SKM-1 treated with dmso at 0.1 percent for 144 hours (cell line): ENCODE data around the gene MRTO4.
A peak's percentile ranks its signal among the peaks of the same experiment; 100 is the strongest.
"Not testable (repeated sequence)": the region's sequence is repeated elsewhere in the genome, so short reads cannot be mapped to it uniquely, and the experiment has no call there.

Experiments used
- DNase-seq: peaks from one replicate; lab custom pipeline; 2025; ENCODE audit not compliant: unreplicated experiment; lab: John Stamatoyannopoulos, UW

MRTO4 gene

DNA sequence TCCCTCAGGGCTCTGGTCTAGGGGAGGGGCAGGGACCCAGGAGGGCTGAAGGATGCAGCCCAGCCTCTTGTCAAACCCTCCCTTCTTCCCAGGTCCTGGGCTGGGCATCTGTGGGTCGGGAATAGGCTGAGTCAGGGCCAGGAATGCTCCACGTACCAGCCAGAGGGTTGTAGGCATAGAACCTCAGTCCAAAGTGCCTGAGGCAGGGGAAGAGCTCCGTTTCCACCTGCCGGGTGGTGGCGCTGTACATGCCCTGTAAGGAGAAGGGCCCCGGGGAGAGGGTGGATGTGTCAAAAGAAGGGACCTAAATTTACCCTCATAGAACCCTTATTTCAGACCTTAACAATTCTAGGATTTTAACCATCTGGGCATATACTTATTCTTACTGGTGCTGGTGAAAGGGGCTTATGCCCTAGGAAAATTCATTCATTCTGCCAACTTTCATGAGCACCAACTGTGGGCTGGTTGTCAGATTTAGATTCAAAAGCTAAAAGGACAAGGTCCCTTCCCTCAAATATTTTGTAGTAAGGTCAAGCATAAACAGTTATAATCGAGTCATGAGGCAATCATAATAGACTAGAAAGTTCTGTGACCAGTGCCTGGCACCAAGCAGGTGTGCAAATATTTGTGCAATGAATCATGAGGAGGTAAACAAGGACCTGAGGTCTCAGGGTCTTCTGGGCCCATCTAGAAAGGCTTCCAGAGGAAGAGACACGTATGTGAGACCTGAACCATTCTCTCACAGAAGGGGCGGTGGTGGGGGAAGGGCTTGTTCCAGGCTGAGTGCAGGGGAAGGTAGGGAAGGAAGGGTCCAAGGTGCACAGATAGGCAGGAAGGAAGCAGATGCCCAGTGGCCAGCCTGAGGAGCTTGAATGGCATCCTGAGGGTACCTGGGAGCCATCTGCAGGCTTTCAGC is 18.1 kb downstream of the MRTO4 start:
- DNase-seq = not testable (repeated sequence)

DNA sequence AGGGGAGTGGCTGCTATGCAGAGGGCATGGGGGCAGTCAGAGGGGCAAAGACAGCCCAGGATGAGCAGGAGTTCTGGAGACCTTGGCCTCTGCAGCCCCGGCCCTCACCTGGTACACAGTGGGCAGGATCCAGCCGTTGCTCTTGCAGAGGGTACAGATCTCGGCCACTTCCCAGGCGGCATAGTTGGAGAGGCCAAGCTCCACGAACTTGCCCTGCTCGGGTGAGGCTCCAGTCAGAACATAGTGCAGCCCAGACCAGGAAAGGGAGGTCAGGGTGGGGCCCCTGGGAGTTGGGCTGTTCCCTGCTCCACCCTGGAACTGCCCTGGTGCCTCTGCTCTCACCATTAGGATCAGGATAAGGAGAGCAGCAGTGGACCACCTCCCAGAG is 18.7 kb downstream of the MRTO4 start:
- not testable (repeated sequence) for DNase-seq

DNA sequence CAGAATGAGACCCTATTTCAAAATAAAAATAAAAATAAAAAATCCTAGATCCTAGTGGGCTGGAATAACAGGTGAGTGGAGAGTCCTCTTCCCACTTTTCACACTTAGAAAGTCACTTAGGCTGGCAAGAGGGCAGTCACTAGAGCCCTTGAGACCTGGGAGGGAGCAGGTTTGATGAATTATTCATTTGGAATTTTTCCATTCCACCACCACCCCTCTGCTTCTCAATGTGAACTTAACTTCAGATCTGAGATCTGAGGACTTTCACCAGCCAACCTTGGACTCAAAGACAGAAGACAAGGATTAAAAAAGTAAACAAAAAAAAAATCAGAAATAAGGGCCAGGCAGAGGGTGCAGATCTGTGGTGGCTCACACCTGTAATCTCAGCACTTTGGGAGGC is 20.5 kb downstream of the MRTO4 start:
- DNase-seq = no peak

DNA sequence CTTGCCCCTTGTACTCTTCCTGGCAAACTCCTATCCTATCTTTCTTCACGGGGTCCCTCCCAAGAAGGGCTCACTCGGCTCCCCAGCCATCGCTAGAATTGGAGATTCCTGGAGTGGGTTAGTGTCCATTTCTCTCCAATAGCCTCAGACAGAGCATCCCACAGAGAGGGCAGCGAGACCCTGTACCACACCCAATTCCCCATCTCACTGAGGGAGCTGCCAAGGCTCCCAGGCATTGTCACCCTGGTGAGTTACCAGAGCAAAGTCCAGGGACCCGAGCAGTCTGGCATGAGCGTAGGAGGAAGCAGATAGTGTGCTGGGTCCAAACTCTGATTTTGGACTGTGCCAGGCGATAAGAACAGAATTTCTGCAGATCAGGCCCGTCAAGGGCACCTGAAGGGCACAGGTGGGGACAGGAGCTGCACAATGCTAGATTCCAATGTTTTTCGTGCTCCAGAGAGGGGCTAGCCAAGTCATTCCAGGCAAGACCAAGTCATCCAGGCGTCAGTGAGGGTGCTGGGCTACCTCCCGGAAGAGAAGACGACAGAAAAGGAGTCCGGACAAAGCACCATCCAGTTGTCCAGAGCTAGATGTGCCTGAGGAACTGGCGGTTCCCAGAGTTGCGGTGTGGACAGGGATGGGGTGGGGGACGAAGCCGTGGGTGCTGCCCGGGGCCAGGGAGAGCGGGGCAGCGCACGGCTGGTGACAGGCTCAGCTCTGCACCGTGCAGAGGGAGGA is 21.7 kb downstream of the MRTO4 start:
- no peak for DNase-seq

- DNase-seq = not testable (repeated sequence)
Observed at GRCh38 chr1:19273844-19274531, 22.4 kb downstream of the MRTO4 start.

DNA sequence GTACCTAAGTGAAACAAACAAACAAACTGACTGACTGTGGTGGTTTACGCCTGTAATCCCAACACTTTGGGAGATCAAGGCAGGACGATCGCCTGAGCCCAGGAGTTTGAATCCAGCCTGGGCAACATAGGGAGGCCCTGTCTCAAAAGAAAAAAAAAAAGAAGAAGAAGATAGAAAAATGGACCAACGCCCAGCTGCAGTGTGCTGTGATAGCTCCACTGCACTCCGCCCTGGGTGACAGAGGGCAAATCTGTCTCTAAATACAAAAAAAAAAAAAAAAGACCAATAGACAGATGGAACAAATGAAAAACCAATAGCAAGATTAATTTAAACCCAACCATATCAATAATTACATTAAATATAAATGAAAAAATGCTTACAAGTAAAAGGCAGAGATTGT is 23.0 kb downstream of the MRTO4 start:
- no peak for DNase-seq

DNA sequence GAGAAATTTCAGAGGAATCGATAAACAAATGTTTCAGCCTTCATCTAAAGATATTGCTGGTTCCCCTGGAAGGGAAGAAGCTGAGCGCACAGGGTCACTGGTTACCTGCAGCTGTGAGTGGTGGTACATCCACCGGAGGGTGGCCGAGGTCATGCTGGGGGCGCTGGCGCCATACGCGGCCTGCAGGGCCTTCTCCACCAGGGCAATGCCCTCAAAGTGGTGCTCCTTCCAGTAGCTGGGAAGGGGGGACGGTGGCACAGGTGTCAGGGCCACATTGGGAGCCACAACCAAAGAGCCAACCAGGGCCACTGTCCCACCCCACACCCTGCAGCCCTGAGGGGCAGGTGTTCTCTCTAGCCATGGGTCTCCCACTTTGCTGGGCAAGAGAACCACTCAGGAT is 32.3 kb downstream of the MRTO4 start:
- no peak for DNase-seq

DNA sequence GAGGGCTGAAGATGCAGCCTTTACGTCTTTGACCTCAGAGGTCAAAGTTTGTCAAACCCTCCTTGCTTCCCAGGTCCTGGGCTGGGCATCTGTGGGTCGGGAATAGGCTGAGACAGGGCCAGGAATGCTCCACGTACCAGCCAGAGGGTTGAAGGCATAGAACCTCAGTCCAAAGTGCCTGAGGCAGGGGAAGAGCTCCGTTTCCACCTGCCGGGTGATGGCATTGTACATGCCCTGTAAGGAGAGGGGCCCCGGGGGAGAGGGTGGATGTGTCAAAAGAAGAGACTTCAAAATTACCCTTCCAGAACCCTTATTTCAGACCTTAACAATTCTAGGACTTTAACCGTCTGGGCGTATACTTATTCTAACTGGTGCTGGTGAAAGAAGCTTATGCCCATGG is 33.3 kb downstream of the MRTO4 start:
- DNase-seq = no peak

DNA sequence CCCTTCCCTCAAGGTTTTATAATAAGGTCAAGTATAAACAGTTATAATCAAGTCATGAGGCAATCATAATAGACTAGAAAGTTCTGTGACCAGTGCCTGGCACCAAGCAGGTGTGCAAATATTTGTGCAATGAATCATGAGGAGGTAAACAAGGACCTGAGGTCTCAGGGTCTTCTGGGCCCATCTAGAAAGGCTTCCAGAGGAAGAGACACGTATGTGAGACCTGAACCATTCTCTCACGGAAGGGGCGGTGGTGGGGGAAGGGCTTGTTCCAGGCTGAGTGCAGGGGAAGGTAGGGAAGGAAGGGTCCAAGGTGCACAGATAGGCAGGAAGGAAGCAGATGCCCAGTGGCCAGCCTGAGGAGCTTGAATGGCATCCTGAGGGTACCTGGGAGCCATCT is 33.8 kb downstream of the MRTO4 start:
- DNase-seq = not testable (repeated sequence)

DNA sequence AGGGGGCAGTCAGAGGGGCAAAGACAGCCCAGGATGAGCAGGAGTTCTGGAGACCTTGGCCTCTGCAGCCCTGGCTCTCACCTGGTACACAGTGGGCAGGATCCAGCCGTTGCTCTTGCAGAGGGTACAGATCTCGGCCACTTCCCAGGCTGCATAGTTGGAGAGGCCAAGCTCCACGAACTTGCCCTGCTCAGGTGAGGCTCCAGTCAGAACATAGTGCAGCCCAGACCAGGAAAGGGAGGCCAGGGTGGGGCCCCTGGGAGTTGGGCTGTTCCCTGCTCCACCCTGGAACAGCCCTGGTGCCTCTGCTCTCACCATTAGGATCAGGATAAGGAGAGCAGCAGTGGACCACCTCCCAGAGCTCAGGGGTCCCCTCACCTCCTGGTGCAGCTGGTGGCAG is 34.2 kb downstream of the MRTO4 start:
- DNase-seq = not testable (repeated sequence)

DNA sequence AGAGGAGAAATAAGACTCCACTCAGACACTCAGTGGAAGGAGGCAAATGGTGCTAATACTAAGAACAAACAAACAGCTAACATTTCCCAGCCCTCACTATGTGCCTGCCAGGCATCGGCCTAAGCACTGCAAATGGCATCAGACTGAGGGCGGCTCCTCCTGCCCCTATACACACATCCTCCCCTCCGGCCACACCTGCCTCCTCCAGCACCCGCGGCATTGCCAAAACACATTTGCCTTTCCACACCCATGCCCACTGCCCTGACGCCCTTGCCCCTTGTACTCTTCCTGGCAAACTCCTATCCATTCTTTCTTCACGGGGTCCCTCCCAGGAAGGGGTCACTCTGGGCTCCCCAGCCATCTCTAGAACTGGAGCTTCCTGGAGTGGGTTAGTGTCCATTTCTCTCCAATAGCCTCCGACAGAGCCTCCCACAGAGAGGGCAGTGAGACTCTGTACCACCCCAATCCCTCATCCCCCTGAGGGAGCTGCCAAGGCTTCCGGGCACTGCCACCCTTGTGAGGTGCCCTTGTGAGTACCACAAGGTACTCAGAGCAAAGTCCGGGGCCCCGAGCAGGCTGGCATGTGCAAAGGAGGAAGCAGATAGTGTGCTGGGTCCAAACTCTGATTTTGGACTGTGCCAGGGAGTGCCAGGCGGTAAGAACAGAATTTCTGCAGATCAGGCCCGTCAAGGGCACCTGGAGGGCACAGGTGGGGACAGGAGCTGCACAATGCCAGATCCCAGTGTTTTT is 36.0 kb downstream of the MRTO4 start:
- DNase-seq = no peak

GRCh38 chr1:19288324-19289241 is 37.0 kb downstream of the MRTO4 start, which contains the start of gene AKR7A3:
Gene AKR7A3, minus strand, starts transcription at chr1:19288770. Its CDS starts 61 bp downstream, at chr1:19288709.
- DNase-seq = peak; percentile 33

DNA sequence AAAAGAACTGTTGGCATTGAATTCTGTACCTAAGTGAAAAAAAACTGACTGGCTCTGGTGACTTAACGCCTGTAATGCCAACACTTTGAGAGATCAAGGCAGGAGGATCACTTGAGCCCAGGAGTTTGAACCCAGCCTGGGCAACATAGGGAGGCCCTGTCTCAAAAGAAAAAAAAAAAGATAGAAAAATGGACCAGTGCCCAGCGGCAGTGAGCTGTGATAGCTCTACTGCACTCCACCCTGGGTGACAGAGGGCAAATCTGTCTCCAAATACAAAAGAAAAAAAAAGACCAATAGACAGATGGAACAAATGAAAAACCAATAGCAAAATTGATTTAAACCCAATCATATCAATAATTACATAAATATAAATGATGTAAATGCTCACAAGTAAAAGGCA is 37.6 kb downstream of the MRTO4 start:
- DNase-seq = no peak

GRCh38 chr1:19294638-19295037 is 43.0 kb downstream of the MRTO4 start:
- no peak for DNase-seq

DNA sequence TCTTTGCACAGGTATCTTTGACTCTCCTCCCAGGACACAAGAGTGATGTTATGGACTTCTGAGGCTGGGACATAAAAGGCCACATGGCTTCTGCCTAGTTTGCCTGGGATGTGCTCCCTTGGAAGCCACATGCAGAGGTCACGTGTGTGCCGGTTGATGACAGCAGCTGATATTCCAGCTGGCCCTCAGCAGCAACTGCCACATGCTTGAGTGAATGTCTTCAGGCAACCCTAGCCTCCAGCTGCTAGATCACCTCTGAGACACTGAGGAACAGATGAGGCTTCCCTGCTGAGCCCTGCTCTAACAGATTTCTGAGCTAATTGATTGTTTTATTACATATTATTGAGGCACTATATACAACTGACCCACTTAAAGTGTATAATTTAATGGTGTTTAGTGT is 48.6 kb downstream of the MRTO4 start:
- DNase-seq = no peak

DNA sequence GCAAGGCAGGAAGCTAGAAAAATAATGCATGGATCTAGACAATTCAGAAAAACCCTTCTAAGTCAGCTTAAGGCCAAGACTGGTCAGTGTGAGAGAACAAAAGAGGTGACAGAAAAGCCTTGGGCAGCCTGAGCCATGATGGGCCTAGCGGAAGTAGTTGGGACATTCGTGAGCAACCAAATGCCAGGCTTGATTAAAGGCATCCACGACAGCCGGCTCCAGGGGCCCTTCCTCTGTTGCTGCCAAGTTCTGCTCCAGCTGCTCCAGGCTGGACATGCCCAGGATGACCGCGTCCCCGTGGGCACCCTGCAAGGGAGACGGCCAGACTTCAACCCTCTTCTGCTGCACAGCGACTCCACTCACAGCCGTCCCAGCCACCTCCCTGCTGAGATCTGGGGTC is 52.5 kb downstream of the MRTO4 start:
- DNase-seq = not testable (repeated sequence)

DNA sequence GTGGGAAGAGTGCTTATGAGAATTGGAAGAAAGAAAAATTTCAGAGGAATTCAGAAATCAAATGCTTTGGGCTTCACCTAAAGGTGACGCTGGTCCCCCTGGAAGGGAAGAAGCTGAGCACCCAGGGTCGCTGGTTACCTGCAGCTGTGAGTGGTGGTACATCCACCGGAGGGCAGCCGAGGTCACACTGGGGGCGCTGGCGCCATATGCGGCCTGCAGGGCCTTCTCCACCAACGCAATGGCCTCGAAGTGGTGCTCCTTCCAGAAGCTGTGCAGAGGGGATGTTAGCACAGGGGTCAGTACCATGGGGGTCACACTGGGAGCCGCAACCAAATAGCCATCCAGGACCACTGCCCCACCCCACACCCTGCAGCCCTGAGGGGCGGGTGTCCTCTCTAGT is 54.3 kb downstream of the MRTO4 start:
- no peak for DNase-seq

DNA sequence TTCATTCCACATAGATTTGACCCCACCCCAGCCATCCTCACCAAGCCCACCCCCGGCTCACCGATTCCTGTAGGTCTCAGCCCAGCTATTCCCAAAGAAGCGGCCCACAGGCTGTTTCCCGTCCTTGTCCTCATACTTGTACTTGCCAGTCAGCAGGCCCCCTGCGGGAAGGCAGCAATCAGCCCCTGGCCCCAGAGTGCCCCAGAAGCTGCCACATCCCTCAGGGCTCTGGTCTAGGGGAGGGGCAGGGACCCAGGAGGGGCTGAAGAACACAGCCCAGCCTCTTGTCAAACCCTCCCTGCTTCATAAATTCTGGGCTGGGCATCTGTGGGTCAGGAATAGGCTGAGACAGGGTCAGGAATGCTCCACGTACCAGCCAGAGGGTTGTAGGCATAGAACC is 55.3 kb downstream of the MRTO4 start:
- no peak for DNase-seq

DNA sequence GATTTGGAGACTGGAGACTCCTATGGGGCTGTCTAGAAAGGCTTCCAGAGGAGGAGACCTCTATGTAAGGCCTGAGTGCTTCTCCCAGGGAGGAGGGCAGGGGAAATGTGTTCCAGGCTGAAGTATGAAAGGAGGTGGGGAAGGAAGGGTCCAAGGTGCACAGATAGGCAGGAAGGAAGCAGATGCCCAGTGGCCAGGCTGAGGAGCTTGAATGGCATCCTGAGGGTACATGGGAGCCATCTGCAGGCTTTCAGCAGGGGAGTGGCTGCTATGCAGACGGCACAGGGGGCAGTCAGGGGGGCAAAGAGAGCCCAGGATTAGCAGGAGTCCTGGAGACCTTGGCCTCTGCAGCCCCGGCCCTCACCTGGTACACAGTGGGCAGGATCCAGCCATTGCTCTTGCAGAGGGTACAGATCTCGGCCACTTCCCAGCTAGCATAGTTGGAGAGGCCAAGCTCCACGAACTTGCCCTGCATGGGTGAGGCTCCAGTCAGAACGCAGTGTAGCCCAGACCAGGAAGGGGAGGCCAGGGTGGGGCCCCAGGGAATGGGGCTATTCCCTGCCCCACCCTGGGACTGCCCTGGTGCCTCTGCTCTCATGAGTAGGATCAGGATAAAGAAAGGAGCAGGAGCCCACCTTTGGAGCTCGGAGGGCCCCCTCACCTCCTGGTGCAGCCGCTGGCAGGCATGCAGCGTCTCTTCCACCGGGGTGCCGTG is 56.3 kb downstream of the MRTO4 start:
- no peak for DNase-seq
